Sigmoid colon (tissue), 4 donors: ENCODE results near the gene SUPT5H.

ENCODE experiments used
- EP300 ChIP-seq, 4 donors: sonication (generic); formaldehyde crosslinking; IDR thresholded peaks; one replicate each; pipeline ENCODE4 v1.6.1; 2017; ENCODE audit warnings: antibody characterized with exemption in 4 of 4
- POLR2A ChIP-seq, 2 donors: fragments of 450-650 bp; IDR thresholded peaks; one replicate each; pipeline ENCODE4 v1.6.1; 2016; ENCODE audit warnings: antibody characterized with exemption in 2 of 2, mild to moderate bottlenecking in 2 of 2, moderate library complexity in 2 of 2
- POLR2AphosphoS5 ChIP-seq, 4 donors: sonication (generic); formaldehyde crosslinking; IDR thresholded peaks; one replicate each; pipeline ENCODE4 v1.6.1; 2017; ENCODE audit warnings: antibody characterized with exemption in 4 of 4
- TF ChIP-seq, protein P1 (sequence below), 4 experiments: fragments of 450-650 bp in 3 of 4; fragments of 200-600 bp in 1 of 4; IDR thresholded peaks; one replicate each; pipeline ENCODE4 v1.5.1; 2016 to 2019; ENCODE audit warnings: antibody characterized with exemption in 4 of 4, mild to moderate bottlenecking in 3 of 4, moderate library complexity in 2 of 4

DNA sequence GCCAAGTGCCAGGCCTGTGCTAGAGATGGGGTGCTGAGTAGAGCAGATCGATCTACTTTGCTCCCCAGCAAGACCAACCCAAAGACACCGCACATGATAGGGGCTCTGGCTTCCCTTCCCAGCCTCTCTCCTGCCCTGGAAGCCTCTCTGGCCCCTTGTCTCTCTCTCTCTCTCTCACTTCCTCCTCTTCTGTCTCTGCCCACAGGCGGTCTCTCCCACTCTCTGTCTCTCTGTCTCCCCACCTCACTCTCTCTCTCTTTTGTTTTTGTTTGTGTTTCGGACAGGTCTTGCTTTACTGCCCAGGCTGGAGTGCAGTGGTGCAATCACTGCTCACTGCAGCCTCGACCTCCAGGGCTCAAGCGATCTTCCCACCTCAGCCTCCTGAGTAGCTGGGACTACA lies 70.9 kb downstream of the SUPT5H start:
- TF ChIP-seq, protein P1, sequence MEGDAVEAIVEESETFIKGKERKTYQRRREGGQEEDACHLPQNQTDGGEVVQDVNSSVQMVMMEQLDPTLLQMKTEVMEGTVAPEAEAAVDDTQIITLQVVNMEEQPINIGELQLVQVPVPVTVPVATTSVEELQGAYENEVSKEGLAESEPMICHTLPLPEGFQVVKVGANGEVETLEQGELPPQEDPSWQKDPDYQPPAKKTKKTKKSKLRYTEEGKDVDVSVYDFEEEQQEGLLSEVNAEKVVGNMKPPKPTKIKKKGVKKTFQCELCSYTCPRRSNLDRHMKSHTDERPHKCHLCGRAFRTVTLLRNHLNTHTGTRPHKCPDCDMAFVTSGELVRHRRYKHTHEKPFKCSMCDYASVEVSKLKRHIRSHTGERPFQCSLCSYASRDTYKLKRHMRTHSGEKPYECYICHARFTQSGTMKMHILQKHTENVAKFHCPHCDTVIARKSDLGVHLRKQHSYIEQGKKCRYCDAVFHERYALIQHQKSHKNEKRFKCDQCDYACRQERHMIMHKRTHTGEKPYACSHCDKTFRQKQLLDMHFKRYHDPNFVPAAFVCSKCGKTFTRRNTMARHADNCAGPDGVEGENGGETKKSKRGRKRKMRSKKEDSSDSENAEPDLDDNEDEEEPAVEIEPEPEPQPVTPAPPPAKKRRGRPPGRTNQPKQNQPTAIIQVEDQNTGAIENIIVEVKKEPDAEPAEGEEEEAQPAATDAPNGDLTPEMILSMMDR (IDR thresholded peaks at IDR 0.05), result no peak
- TF ChIP-seq POLR2A (IDR thresholded peaks at IDR 0.05) (no peak), POLR2AphosphoS5 (IDR thresholded peaks at IDR 0.05) (no peak), EP300 (IDR thresholded peaks at IDR 0.05) (no peak)
